GM20431 (cell line): Measurements from ENCODE around the gene SLC10A4.
"Not testable (repeated sequence)": the region's sequence is repeated elsewhere in the genome, so short reads cannot be mapped to it uniquely, and the experiment has no call there.

Source experiments
- in situ Hi-C: fragments of 300-500 bp; cut with MseI, MboI; formaldehyde crosslinking; loops from one replicate; pipeline ENCODE4 v1.15.0; 2020; ENCODE audit warnings: low sequenced_read_pairs; ENCODE audit not compliant: unreplicated experiment

SLC10A4 gene

GRCh38 chr4:48483006-48483776 lies at the start of gene SLC10A4:
Gene SLC10A4 (plus strand): TSS chr4:48483343. CDS start chr4:48483562, 219 bp downstream.
- in situ Hi-C loops = no loop called here

- in situ Hi-C loops = no loop called here
Observed at GRCh38 chr4:48436318-48436717, 46.8 kb upstream of the SLC10A4 start.

- in situ Hi-C loops = no loop called here
Observed at GRCh38 chr4:48439988-48440387, 43.2 kb upstream of the SLC10A4 start.

- in situ Hi-C loops = not testable (repeated sequence)
Observed at GRCh38 chr4:48440914-48441313, 42.2 kb upstream of the SLC10A4 start.

- in situ Hi-C loops = no loop called here
Observed at GRCh38 chr4:48445704-48446103, 37.4 kb upstream of the SLC10A4 start.

- in situ Hi-C loops = no loop called here
Observed at GRCh38 chr4:48446642-48447041, 36.5 kb upstream of the SLC10A4 start.

- in situ Hi-C loops = no loop called here
Observed at GRCh38 chr4:48449151-48449550, 34.0 kb upstream of the SLC10A4 start.

- in situ Hi-C loops = no loop called here
Observed at GRCh38 chr4:48450740-48451139, 32.4 kb upstream of the SLC10A4 start.

GRCh38 chr4:48451656-48452055 lies 31.5 kb upstream of the SLC10A4 start:
- in situ Hi-C loops = not testable (repeated sequence)

- in situ Hi-C loops = no loop called here
Observed at GRCh38 chr4:48454591-48454990, 28.6 kb upstream of the SLC10A4 start.

- in situ Hi-C loops = no loop called here
Observed at GRCh38 chr4:48461000-48461399, 22.1 kb upstream of the SLC10A4 start.

GRCh38 chr4:48462363-48462762 lies 20.8 kb upstream of the SLC10A4 start:
- in situ Hi-C loops = no loop called here

- in situ Hi-C loops = no loop called here
Observed at GRCh38 chr4:48467442-48467841, 15.7 kb upstream of the SLC10A4 start.

GRCh38 chr4:48467891-48468290 lies 15.3 kb upstream of the SLC10A4 start:
- in situ Hi-C loops = no loop called here

- in situ Hi-C loops = no loop called here
Observed at GRCh38 chr4:48470137-48470536, 13.0 kb upstream of the SLC10A4 start.

GRCh38 chr4:48470570-48470969 lies 12.6 kb upstream of the SLC10A4 start:
- in situ Hi-C loops = no loop called here

- in situ Hi-C loops = no loop called here
Observed at GRCh38 chr4:48472794-48473193, 10.3 kb upstream of the SLC10A4 start.

GRCh38 chr4:48475770-48476169 lies 7.4 kb upstream of the SLC10A4 start:
- in situ Hi-C loops = no loop called here

- in situ Hi-C loops = no loop called here
Observed at GRCh38 chr4:48478273-48478672, 4.9 kb upstream of the SLC10A4 start.

GRCh38 chr4:48481581-48481980 lies 1.6 kb upstream of the SLC10A4 start:
- in situ Hi-C loops = no loop called here

GRCh38 chr4:48483777-48484493 lies 792 bp downstream of the SLC10A4 start:
- in situ Hi-C loops = no loop called here
